HL-60 (cell line): ENCODE measurements around the gene TNRC18.

ENCODE experiments used
- CTCF ChIP-seq: IDR thresholded peaks from one replicate; pipeline ENCODE4 v1.5.1; 2011; ENCODE audit warnings: low read length, control low read depth, inconsistent platforms; ENCODE audit not compliant: insufficient read depth
- POLR2AphosphoS5 ChIP-seq: IDR thresholded peaks from 2 replicates; pipeline ENCODE4 v1.6.1; 2012; ENCODE audit warnings: low read depth

- no peak for TF ChIP-seq CTCF
- no peak for TF ChIP-seq POLR2AphosphoS5
These were observed 32.1 kb upstream of the TNRC18 start for GRCh38 chr7:5455581-5456219.
